Measurements from ENCODE around the gene SYNGR1.

The SYNGR1 gene

DNA sequence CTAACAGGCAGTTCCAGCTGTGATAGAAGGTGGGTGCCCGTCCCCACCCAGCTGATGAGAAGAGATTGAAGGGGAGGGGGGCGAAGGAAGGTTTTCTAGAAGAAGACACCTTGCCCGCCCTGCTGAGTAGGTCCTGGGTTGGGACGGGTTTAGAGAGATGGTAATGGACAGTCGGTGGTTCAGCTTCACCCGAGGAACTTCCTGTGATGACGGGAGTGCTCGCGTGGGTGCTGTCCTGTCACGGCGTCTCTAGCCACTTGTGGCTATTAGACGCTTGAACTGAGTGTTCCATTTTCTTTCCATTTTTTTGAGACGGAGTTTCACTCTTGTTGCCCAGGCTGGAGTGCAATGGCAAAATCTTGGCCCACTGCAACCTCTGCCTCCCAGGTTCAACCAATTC, 79.4 kb downstream of the SYNGR1 start:
- no peak overlapping the region for H3K4me2 ChIP-seq (ENCODE audit: low read length)
- no peak overlapping the region for H4K8ac ChIP-seq (ENCODE audit: low read depth, low read length)
- peak overlapping the region; percentile 7 for H3K9ac ChIP-seq (ENCODE audit: low read length)
- H4K5ac ChIP-seq (ENCODE audit: low read length): no peak overlapping the region
- no peak overlapping the region for H2BK120ac ChIP-seq (ENCODE audit: low read depth, low read length)
- no peak overlapping the region for H3K23ac ChIP-seq (ENCODE audit: low read length)
- H3K18ac ChIP-seq (ENCODE audit: low read length): peak overlapping the region; percentile 44
- H3K4me1 ChIP-seq (ENCODE audit: control insufficient read depth, low read depth, low read length): peaks cover 10% of the 10 kb centered on the region
- no peaks in the 10 kb centered on the region for H3K79me1 ChIP-seq (ENCODE audit: low read length)
- no peaks in the 10 kb centered on the region for H3K36me3 ChIP-seq (ENCODE audit: control insufficient read depth, insufficient read depth, low read length)
- H2BK5ac ChIP-seq (ENCODE audit: low read length): peak overlapping the region; percentile 64
- H3K4me3 ChIP-seq (ENCODE audit: low read length): no peak overlapping the region
- H3K56ac ChIP-seq (ENCODE audit: low read length): peak overlapping the region; percentile 59
- H3K79me2 ChIP-seq (ENCODE audit: control insufficient read depth, insufficient read depth, low read length): no peaks in the 10 kb centered on the region
- WGBS (ENCODE audit: extremely low coverage, insufficient coverage, low lambda C conversion rate): no CpG with 5 or more reads among the region's 13 CpGs
- H2AK5ac ChIP-seq (ENCODE audit: low read length): peak overlapping the region; percentile 29
- H3K27me3 ChIP-seq (ENCODE audit: insufficient read depth, low read length, poor library complexity): no peaks in the 10 kb centered on the region
- no peak for DNase-seq
- peak overlapping the region; percentile 55 for H3K27ac ChIP-seq (ENCODE audit: low read depth, low read length)
- no peak overlapping the region for H2BK15ac ChIP-seq (replicated peaks; ENCODE audit: low read depth)
- H3K4ac ChIP-seq (ENCODE audit: low read depth, low read length): peak overlapping the region; percentile 11

DNA sequence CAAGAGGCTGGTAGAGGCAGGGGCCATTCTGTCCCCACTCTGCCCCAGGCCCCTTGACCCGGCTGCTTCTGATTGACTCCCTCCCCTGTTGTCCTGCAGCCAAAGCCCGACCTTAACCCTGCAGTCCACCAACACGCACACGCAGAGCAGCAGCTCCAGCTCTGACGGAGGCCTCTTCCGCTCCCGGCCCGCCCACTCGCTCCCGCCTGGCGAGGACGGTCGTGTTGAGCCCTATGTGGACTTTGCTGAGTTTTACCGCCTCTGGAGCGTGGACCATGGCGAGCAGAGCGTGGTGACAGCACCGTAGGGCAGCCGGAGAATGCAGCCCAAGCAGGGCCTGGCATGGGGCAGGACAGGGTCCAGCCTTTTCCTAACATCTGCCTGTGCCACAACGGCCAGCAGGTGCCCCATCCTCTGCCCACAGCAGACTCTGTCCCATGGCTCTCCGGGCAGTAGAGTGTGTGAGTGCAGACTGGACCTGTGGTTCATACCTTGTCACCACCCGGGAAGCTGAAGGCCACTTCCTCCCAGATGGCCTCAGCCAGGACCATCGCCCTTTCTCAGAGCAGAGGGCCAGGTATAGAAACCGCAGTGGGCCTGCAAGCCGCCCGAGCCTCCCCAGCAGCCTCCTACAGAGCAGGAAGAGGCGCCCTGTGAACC, 80.3 kb downstream of the SYNGR1 start:
- Histone ChIP-seq H2AK5ac (ENCODE audit: low read length) (no peak overlapping the region), H4K5ac (ENCODE audit: low read length) (no peak overlapping the region), H4K8ac (ENCODE audit: low read depth, low read length) (no peak overlapping the region), H3K79me2 (ENCODE audit: control insufficient read depth, insufficient read depth, low read length) (no peaks in the 10 kb centered on the region), H3K4ac (ENCODE audit: low read depth, low read length) (no peak overlapping the region), H3K4me2 (ENCODE audit: low read length) (no peak overlapping the region), H2BK5ac (ENCODE audit: low read length) (no peak overlapping the region), H3K27me3 (ENCODE audit: insufficient read depth, low read length, poor library complexity) (no peaks in the 10 kb centered on the region), H3K79me1 (ENCODE audit: low read length) (no peaks in the 10 kb centered on the region), H3K23ac (ENCODE audit: low read length) (no peak overlapping the region), H3K27ac (ENCODE audit: low read depth, low read length) (no peak overlapping the region), H3K4me3 (ENCODE audit: low read length) (no peak overlapping the region), H3K4me1 (ENCODE audit: control insufficient read depth, low read depth, low read length) (peaks cover 10% of the 10 kb centered on the region), H3K9ac (ENCODE audit: low read length) (no peak overlapping the region), H3K18ac (ENCODE audit: low read length) (peak overlapping the region; percentile 29), H3K56ac (ENCODE audit: low read length) (peak overlapping the region; percentile 51), H2BK15ac (replicated peaks; ENCODE audit: low read depth) (no peak overlapping the region), H2BK120ac (ENCODE audit: low read depth, low read length) (no peak overlapping the region), H3K36me3 (ENCODE audit: control insufficient read depth, insufficient read depth, low read length) (no peaks in the 10 kb centered on the region)
- WGBS (ENCODE audit: extremely low coverage, insufficient coverage, low lambda C conversion rate): no CpG with 5 or more reads among the region's 27 CpGs
- DNase-seq: no peak

DNA sequence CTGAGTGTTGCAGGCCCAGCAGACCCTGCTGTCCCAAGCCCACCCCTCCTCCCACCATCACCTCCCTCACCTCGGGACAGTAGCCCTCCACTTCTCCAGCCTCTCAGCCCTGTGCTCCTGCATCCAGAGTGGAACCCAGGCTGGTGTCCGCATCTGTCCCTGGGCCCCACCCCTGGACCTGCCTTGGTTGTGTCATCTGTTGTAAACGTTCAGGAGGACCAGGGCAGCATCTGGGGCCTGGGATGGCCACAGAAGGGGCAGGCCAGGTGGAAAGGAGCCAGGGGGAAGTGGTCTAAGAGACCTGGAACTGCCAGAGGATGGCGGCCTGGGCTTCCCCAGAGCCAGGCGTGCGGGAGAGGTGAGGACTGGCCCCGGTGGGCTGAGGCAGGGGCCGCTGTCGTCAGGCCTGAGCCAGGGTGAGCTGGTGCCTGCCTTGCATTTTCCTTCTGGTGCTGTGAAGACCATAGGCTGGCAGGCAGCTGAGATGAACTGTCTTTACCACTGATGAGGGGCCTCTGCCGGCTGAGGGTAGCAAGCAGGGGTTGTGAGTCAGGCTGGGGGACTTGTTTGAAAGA, 80.9 kb downstream of the SYNGR1 start:
- no peak overlapping the region for H3K27ac ChIP-seq (ENCODE audit: low read depth, low read length)
- H3K4me3 ChIP-seq (ENCODE audit: low read length): no peak overlapping the region
- H2BK120ac ChIP-seq (ENCODE audit: low read depth, low read length): no peak overlapping the region
- H3K27me3 ChIP-seq (ENCODE audit: insufficient read depth, low read length, poor library complexity): no peaks in the 10 kb centered on the region
- H4K5ac ChIP-seq (ENCODE audit: low read length): no peak overlapping the region
- DNase-seq: no peak
- no peak overlapping the region for H3K4ac ChIP-seq (ENCODE audit: low read depth, low read length)
- no peak overlapping the region for H2BK15ac ChIP-seq (replicated peaks; ENCODE audit: low read depth)
- no peaks in the 10 kb centered on the region for H3K79me2 ChIP-seq (ENCODE audit: control insufficient read depth, insufficient read depth, low read length)
- peak overlapping the region; percentile 10 for H3K23ac ChIP-seq (ENCODE audit: low read length)
- H3K18ac ChIP-seq (ENCODE audit: low read length): no peak overlapping the region
- no peaks in the 10 kb centered on the region for H3K79me1 ChIP-seq (ENCODE audit: low read length)
- H3K56ac ChIP-seq (ENCODE audit: low read length): peak overlapping the region; percentile 51
- peaks cover 10% of the 10 kb centered on the region for H3K4me1 ChIP-seq (ENCODE audit: control insufficient read depth, low read depth, low read length)
- H2BK5ac ChIP-seq (ENCODE audit: low read length): no peak overlapping the region
- H3K4me2 ChIP-seq (ENCODE audit: low read length): no peak overlapping the region
- no peak overlapping the region for H3K9ac ChIP-seq (ENCODE audit: low read length)
- no peak overlapping the region for H4K8ac ChIP-seq (ENCODE audit: low read depth, low read length)
- H2AK5ac ChIP-seq (ENCODE audit: low read length): no peak overlapping the region
- no peaks in the 10 kb centered on the region for H3K36me3 ChIP-seq (ENCODE audit: control insufficient read depth, insufficient read depth, low read length)
- WGBS (ENCODE audit: extremely low coverage, insufficient coverage, low lambda C conversion rate): no CpG with 5 or more reads among the region's 10 CpGs

DNA sequence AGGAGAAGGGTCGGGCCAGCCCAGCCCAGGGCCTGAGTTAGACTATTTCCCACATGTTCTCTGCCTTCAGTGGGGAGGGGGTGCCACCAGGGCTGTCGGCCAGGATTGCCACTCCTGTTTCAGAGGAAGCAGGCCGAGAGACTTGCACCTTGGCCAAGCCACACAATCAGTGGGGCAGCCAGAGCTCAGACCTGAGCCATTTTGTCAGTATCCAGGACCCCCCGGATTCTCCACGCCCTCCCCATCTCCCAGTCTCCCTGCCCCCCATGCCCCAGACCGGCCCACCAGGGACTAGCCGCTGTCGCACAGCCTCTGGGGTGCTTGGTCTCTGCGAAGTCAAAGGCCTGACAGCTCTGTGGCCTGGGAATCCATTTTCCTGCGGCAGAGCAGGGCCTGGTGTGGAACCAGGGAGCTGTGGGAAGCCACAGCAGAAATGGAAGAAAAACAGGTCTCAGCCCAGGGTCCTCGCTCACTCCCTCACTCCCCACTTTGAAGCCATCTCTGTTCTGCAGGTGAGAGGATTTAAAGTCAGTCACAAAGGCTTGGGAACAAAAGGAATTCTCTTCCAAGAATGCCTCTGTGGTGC, 81.5 kb downstream of the SYNGR1 start:
- Histone ChIP-seq H2BK120ac (ENCODE audit: low read depth, low read length) (no peak overlapping the region), H2BK15ac (replicated peaks; ENCODE audit: low read depth) (no peak overlapping the region), H2BK5ac (ENCODE audit: low read length) (no peak overlapping the region), H3K27ac (ENCODE audit: low read depth, low read length) (no peak overlapping the region), H3K23ac (ENCODE audit: low read length) (peak overlapping the region; percentile 10), H3K79me1 (ENCODE audit: low read length) (no peaks in the 10 kb centered on the region), H3K4me1 (ENCODE audit: control insufficient read depth, low read depth, low read length) (peaks cover 10% of the 10 kb centered on the region), H3K56ac (ENCODE audit: low read length) (no peak overlapping the region), H2AK5ac (ENCODE audit: low read length) (no peak overlapping the region), H4K8ac (ENCODE audit: low read depth, low read length) (no peak overlapping the region), H3K79me2 (ENCODE audit: control insufficient read depth, insufficient read depth, low read length) (no peaks in the 10 kb centered on the region), H3K36me3 (ENCODE audit: control insufficient read depth, insufficient read depth, low read length) (no peaks in the 10 kb centered on the region), H3K4me3 (ENCODE audit: low read length) (no peak overlapping the region), H3K18ac (ENCODE audit: low read length) (no peak overlapping the region), H4K5ac (ENCODE audit: low read length) (no peak overlapping the region), H3K4ac (ENCODE audit: low read depth, low read length) (no peak overlapping the region), H3K4me2 (ENCODE audit: low read length) (no peak overlapping the region), H3K27me3 (ENCODE audit: insufficient read depth, low read length, poor library complexity) (no peaks in the 10 kb centered on the region), H3K9ac (ENCODE audit: low read length) (no peak overlapping the region)
- WGBS (ENCODE audit: extremely low coverage, insufficient coverage, low lambda C conversion rate): no CpG with 5 or more reads among the region's 11 CpGs
- no peak for DNase-seq

DNA sequence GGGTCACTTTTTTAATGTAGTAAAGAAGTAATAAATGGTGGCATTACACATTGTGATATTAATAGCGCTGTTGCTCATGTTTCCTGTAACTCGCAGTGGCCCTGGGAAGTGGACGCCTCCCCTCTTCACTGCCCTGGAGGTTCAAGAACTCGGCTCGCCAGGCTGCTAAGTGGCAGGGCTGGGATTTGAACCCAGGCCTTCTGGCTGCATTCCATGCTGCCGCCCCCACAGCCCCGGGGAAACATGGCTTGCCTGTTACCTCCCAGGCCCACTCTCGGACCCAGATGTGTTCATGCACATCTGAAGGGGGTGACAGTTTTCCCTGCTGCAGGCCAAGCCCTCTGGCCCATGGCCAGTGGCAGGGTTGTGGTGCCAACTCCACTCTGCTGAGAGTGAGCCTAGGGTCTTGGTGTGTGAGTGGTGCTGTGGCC, 82.0 kb downstream of the SYNGR1 start:
- Histone ChIP-seq H3K4me2 (ENCODE audit: low read length) (no peak overlapping the region), H3K23ac (ENCODE audit: low read length) (no peak overlapping the region), H2BK120ac (ENCODE audit: low read depth, low read length) (no peak overlapping the region), H2AK5ac (ENCODE audit: low read length) (no peak overlapping the region), H3K27me3 (ENCODE audit: insufficient read depth, low read length, poor library complexity) (no peaks in the 10 kb centered on the region), H3K56ac (ENCODE audit: low read length) (no peak overlapping the region), H2BK15ac (replicated peaks; ENCODE audit: low read depth) (no peak overlapping the region), H3K79me1 (ENCODE audit: low read length) (no peaks in the 10 kb centered on the region), H3K9ac (ENCODE audit: low read length) (no peak overlapping the region), H4K5ac (ENCODE audit: low read length) (no peak overlapping the region), H3K79me2 (ENCODE audit: control insufficient read depth, insufficient read depth, low read length) (no peaks in the 10 kb centered on the region), H3K4me3 (ENCODE audit: low read length) (no peak overlapping the region), H4K8ac (ENCODE audit: low read depth, low read length) (no peak overlapping the region), H3K36me3 (ENCODE audit: control insufficient read depth, insufficient read depth, low read length) (no peaks in the 10 kb centered on the region), H3K27ac (ENCODE audit: low read depth, low read length) (no peak overlapping the region), H3K18ac (ENCODE audit: low read length) (no peak overlapping the region), H3K4me1 (ENCODE audit: control insufficient read depth, low read depth, low read length) (peaks cover 10% of the 10 kb centered on the region), H2BK5ac (ENCODE audit: low read length) (no peak overlapping the region), H3K4ac (ENCODE audit: low read depth, low read length) (no peak overlapping the region)
- WGBS (ENCODE audit: extremely low coverage, insufficient coverage, low lambda C conversion rate): no CpG with 5 or more reads among the region's 8 CpGs
- DNase-seq: no peak

Measured in mesendoderm (in vitro differentiated cells).